Chondrocyte (in vitro differentiated cells): ENCODE results near the gene PC. TPM values are rescaled to one million over a fixed set of nuclear protein-coding genes. Genes with fewer than 3 reads are reported as not detected.

ENCODE experiments used
- DNase-seq: peaks from one replicate; pipeline ENCODE4 v3.0.0; 2021; ENCODE audit warnings: mixed read lengths, low spot score
- H3K27ac Mint-ChIP-seq: one replicate; pipeline ENCODE4 v1.8.0; 2021; ENCODE audit warnings: mild to moderate bottlenecking, moderate library complexity, mixed read lengths; ENCODE audit not compliant: unreplicated experiment
- H3K27me3 Mint-ChIP-seq: 2 replicates; pipeline ENCODE4 v1.8.0; 2021; ENCODE audit warnings: low read depth, mixed read lengths
- H3K36me3 Mint-ChIP-seq: 2 replicates; pipeline ENCODE4 v1.8.0; 2021; ENCODE audit warnings: low read depth, mixed read lengths
- H3K4me1 Mint-ChIP-seq: 2 replicates; pipeline ENCODE4 v1.8.0; 2021; ENCODE audit warnings: low read depth, mild to moderate bottlenecking, mixed read lengths
- H3K4me3 Mint-ChIP-seq: one replicate; pipeline ENCODE4 v1.8.0; 2021; ENCODE audit warnings: mild to moderate bottlenecking, moderate library complexity, mixed read lengths; ENCODE audit not compliant: unreplicated experiment
- H3K9me3 Mint-ChIP-seq: 2 replicates; pipeline ENCODE4 v1.8.0; 2021; ENCODE audit warnings: low read depth, mixed read lengths
- CTCF ChIP-seq: fragments of 200-600 bp; sonication (generic); IDR thresholded peaks from 2 replicates; pipeline ENCODE4 v1.5.0; 2021; ENCODE audit warnings: antibody characterized with exemption, mild to moderate bottlenecking, moderate library complexity
- total RNA-seq: library from RNA; stranded (reverse); gene quantifications from 3 replicates; pipeline ENCODE4 v1.2.1, GENCODE V29; 2021

Gene PC
- total RNA-seq, 1 donor from 2014 or later: 12.3 TPM

GRCh38 chr11:66920978-66921784 lies 37.0 kb downstream of the PC start:
- TF ChIP-seq CTCF: no peak
- Mint-ChIP-seq H3K27ac (no peak overlapping the region), H3K4me1 (peaks cover 20% of the 10 kb centered on the region), H3K9me3 (no peaks in the 10 kb centered on the region), H3K27me3 (no peaks in the 10 kb centered on the region), H3K4me3 (no peak overlapping the region), H3K36me3 (peaks cover 2% of the 10 kb centered on the region)
- DNase-seq: no peak

GRCh38 chr11:66919923-66920322 lies 38.3 kb downstream of the PC start:
- no peak overlapping the region for H3K27ac Mint-ChIP-seq
- TF ChIP-seq CTCF: no peak
- H3K36me3 Mint-ChIP-seq: peaks cover 2% of the 10 kb centered on the region
- no peak overlapping the region for H3K4me3 Mint-ChIP-seq
- peaks cover 29% of the 10 kb centered on the region for H3K4me1 Mint-ChIP-seq
- no peaks in the 10 kb centered on the region for H3K9me3 Mint-ChIP-seq
- no peak for DNase-seq
- H3K27me3 Mint-ChIP-seq: no peaks in the 10 kb centered on the region

GRCh38 chr11:66918741-66919140 lies 39.4 kb downstream of the PC start:
- no peak for TF ChIP-seq CTCF
- Mint-ChIP-seq H3K4me3 (no peak overlapping the region), H3K36me3 (no peaks in the 10 kb centered on the region), H3K27ac (no peak overlapping the region), H3K4me1 (peaks cover 29% of the 10 kb centered on the region), H3K27me3 (no peaks in the 10 kb centered on the region), H3K9me3 (no peaks in the 10 kb centered on the region)
- no peak for DNase-seq

DNA sequence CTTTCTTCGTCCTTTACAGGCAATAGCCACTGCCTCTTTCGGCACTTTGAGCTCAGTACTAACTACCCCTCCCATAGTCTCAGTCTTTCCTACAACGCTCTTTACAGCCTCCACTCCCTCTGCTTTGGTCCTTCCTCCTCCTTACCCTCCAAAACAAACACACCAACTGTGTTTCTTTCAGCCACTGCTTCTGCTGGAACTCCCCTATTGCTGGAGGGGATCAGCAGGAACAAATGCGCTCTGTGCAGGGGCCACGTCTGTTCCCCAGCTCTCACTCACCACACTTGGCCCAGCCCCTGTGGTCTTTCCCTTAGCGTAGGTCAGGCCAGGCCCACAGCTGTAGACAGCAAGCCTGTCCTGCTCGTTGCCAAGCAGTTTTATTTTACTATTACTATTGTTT lies 42.3 kb downstream of the PC start:
- H3K4me3 Mint-ChIP-seq: no peak overlapping the region
- no peak for TF ChIP-seq CTCF
- H3K4me1 Mint-ChIP-seq: peaks cover 29% of the 10 kb centered on the region
- peak; percentile 59 for DNase-seq
- H3K27ac Mint-ChIP-seq: peak overlapping the region; percentile 80
- H3K27me3 Mint-ChIP-seq: no peaks in the 10 kb centered on the region
- H3K36me3 Mint-ChIP-seq: no peaks in the 10 kb centered on the region
- no peaks in the 10 kb centered on the region for H3K9me3 Mint-ChIP-seq

DNA sequence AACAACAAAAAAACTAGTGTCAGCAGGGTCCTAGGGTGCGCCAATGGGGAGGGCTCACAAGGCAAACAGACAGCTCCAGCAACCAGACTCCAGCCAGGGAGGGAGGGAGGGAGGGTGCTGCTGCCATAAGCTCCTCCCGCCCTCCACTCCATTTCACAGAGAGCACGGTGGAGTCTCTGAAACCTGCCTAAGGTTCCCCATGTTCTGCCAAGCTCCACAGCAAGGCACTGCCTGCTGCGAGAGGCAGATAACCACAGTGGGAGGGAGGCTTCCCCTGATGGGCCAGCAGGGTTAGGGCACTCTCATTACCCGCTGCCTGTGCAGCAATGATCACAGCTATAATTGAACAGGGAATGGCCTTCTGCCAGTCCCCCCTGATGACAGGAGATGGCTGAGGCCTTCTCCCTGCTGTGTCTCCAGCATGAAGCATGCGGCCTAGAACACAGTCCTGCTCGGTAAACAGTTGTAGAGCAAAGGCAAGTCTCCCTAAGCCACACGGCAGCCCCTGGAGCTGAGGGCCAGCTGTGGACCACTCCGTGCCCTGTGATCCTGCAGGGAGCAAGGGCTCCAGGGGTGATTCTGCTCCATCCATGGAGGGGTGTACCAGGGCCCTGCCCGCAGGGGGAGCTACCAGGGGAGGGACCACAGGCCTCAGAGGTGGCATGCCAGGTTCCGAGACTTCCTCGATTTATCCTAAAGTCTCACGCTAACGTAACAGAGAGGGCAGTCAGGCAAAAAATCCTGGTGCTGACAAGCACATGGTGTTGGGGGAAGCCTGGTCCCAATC lies 42.9 kb downstream of the PC start:
- Mint-ChIP-seq H3K36me3 (no peaks in the 10 kb centered on the region), H3K4me1 (peaks cover 29% of the 10 kb centered on the region), H3K27me3 (no peaks in the 10 kb centered on the region), H3K9me3 (no peaks in the 10 kb centered on the region), H3K27ac (peak overlapping the region; percentile 80), H3K4me3 (no peak overlapping the region)
- peak; percentile 27 for TF ChIP-seq CTCF
- peak; percentile 63 for DNase-seq
